Measurements from ENCODE around the gene CNTN6.

Gene CNTN6

DNA sequence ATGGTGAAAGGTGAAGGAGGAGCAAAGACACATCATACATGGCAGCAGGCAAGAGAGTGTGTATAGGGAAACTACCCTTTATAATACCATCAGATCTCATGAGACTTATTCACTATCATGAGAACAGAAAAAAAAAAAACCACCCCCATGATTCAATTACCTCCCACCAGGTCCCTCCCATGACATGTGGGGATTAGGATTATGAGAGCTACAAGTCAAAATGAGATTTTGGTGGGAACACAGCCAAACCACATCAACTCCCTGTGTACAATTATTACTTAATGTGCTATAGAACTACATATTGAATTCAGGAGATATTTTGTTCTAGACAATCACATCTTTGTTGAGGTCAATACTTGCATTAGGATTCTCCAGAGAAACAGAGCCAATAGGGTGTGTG is 313.4 kb downstream of the CNTN6 start:
- TF ChIP-seq, protein P1, sequence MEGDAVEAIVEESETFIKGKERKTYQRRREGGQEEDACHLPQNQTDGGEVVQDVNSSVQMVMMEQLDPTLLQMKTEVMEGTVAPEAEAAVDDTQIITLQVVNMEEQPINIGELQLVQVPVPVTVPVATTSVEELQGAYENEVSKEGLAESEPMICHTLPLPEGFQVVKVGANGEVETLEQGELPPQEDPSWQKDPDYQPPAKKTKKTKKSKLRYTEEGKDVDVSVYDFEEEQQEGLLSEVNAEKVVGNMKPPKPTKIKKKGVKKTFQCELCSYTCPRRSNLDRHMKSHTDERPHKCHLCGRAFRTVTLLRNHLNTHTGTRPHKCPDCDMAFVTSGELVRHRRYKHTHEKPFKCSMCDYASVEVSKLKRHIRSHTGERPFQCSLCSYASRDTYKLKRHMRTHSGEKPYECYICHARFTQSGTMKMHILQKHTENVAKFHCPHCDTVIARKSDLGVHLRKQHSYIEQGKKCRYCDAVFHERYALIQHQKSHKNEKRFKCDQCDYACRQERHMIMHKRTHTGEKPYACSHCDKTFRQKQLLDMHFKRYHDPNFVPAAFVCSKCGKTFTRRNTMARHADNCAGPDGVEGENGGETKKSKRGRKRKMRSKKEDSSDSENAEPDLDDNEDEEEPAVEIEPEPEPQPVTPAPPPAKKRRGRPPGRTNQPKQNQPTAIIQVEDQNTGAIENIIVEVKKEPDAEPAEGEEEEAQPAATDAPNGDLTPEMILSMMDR (IDR thresholded peaks at IDR 0.05; ENCODE audit: low read depth, low read length, missing control alignments): no peak
- no peak overlapping the region for H3K4me3 ChIP-seq (replicated peaks; ENCODE audit: low read depth, low read length)
- no peak for DNase-seq (ENCODE audit: extremely low read depth, low read depth)

DNA sequence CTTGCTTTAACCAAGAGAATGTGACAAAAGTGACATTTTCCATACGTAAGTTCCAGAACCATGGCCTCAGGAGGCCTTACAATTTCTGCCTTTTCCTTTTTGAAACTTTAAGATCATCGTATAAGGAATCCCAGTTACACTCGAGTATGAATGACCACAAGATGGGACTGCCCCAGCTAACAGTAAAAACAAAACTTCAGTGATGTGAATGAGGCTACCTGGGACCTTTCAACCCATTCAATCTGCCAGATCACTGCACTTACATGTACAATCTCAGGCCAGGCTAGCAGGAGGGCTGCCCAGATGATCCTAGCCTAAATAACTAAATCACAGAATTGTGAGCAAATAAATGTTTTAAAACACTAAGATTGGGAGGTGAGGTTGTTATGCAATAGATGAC is 328.8 kb downstream of the CNTN6 start:
- TF ChIP-seq, protein P1 (IDR thresholded peaks at IDR 0.05; ENCODE audit: low read depth, low read length, missing control alignments): no peak
- H3K4me3 ChIP-seq (replicated peaks; ENCODE audit: low read depth, low read length): no peak overlapping the region
- no peak for DNase-seq (ENCODE audit: extremely low read depth, low read depth)

DNA sequence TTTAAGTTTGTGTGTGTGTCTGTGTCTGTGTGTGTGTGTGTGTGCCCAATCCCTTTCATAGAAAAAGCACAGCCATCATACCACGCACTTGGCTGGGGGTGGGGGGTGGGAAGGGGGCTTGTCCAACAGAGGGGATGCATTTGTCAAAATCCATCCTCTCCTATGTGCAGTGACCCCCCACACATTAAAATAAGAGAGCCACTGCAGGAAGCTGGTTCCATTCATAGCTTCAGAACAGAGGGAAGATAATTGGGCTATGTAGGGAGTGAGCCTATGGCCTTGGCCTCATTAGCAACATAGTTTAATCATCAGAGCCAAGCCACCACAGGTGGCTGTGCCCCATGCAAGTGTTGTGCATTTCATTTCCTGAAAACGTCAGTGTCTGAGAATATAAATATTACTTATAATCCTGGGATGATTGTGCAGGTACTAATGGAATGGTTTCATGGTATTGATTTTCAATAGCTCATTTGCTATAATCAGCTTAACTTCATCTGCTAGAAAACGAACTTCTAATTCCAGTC is 330.8 kb downstream of the CNTN6 start:
- TF ChIP-seq, protein P1 (IDR thresholded peaks at IDR 0.05; ENCODE audit: low read depth, low read length, missing control alignments): no peak
- no peak for DNase-seq (ENCODE audit: extremely low read depth, low read depth)
- H3K4me3 ChIP-seq (replicated peaks; ENCODE audit: low read depth, low read length): no peak overlapping the region

DNA sequence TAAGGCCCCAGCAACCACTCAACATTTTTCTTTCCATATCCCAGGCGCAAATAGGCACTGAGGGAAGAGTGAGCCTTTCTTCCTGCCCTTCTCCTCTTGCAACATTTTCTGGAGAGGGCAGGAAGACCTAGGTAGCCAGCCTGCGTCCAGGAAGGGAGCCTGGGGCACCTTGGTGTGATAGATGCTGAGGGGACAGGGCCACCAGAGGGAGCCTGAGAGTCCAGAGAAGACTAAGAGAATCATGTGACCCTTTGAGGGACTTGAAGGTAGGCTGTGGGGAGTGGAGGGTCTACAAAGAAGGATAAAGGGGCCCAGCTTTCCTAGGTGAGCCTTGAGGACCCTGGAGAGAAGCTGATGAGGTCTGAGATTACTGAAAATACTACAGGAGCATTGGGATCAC is 346.6 kb downstream of the CNTN6 start:
- no peak overlapping the region for H3K4me3 ChIP-seq (replicated peaks; ENCODE audit: low read depth, low read length)
- DNase-seq (ENCODE audit: extremely low read depth, low read depth): no peak
- TF ChIP-seq, protein P1 (IDR thresholded peaks at IDR 0.05; ENCODE audit: low read depth, low read length, missing control alignments): no peak

DNA sequence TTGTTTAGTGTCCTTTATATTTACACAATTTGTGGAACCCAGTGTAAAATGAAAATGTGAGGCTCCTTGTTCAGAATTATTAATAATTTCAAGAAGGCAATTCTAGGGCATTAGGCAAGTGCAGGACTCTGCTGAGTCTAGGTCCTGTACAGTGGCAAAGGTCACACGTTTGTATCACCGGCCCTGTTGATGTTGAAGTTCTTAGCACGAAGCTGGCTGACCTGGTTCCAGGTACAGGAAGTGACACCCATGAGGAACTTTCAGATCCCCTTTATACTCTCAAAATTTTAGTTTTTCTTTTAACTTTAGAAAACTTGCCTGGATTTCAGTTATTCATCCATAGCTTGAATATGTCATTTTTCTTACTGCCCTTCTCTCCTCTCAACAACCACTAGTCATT is 349.4 kb downstream of the CNTN6 start:
- DNase-seq (ENCODE audit: extremely low read depth, low read depth): no peak
- H3K4me3 ChIP-seq (replicated peaks; ENCODE audit: low read depth, low read length): no peak overlapping the region
- TF ChIP-seq, protein P1 (IDR thresholded peaks at IDR 0.05; ENCODE audit: low read depth, low read length, missing control alignments): no peak

DNA sequence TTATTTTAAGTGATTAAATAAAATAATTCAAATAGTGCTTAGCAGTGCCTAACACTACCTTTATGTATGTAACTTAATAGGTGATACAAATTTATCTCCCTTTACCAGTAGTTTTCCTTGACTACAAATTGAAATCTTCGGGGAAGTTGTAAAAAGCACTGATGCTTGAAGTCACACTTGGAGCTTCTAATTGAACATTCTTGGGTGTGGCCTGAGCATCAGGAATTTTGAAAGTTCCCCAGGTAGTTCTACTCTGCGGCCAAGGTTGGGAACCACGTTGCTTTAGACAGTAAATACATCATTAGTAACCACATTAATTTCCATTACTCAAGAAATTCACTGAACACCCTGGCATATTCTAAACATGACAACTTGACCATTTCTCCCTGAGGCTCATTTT is 351.4 kb downstream of the CNTN6 start:
- TF ChIP-seq, protein P1 (IDR thresholded peaks at IDR 0.05; ENCODE audit: low read depth, low read length, missing control alignments): no peak
- DNase-seq (ENCODE audit: extremely low read depth, low read depth): no peak
- H3K4me3 ChIP-seq (replicated peaks; ENCODE audit: low read depth, low read length): no peak overlapping the region

DNA sequence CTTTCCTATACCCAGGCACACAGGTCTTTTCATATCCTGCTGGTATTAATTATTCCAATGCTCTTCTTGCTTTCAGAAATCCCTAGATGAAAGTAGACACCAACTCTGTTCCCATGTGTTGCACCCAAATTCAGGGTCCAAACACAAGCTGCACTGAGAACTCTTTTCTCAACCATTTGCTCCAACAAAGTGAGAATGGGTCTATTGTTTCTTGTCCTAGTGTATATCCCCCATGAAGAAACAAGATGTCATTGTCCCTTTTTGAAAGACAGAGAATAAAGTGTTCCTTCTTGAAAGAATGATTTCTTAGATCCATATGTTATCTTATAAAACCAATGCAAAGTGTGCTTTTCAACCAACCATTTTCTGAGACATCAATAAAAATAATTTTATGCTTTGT is 353.7 kb downstream of the CNTN6 start:
- TF ChIP-seq, protein P1 (IDR thresholded peaks at IDR 0.05; ENCODE audit: low read depth, low read length, missing control alignments): no peak
- no peak overlapping the region for H3K4me3 ChIP-seq (replicated peaks; ENCODE audit: low read depth, low read length)
- DNase-seq (ENCODE audit: extremely low read depth, low read depth): no peak
